ENCODE measurements around the gene RPL7L1.
A peak's percentile ranks its signal among the peaks of the same experiment; 100 is the strongest.
"Not testable (repeated sequence)": the region's sequence is repeated elsewhere in the genome, so short reads cannot be mapped to it uniquely, and the experiment has no call there.

The RPL7L1 gene

GRCh38 chr6:42894041-42894828 is 14.8 kb downstream of the RPL7L1 start:
- not testable (repeated sequence) for DNase-seq

GRCh38 chr6:42896178-42896719 is 16.8 kb downstream of the RPL7L1 start:
- DNase-seq = peak; percentile 77

GRCh38 chr6:42898891-42899361 is 19.5 kb downstream of the RPL7L1 start:
- peak; percentile 20 for DNase-seq

GRCh38 chr6:42899871-42900270 is 20.5 kb downstream of the RPL7L1 start:
- no peak for DNase-seq

- DNase-seq = peak; percentile 70
Measured at GRCh38 chr6:42901538-42901957, 22.1 kb downstream of the RPL7L1 start.

- not testable (repeated sequence) for DNase-seq
Measured at GRCh38 chr6:42902429-42903263, 23.2 kb downstream of the RPL7L1 start.

GRCh38 chr6:42904467-42904866 is 25.1 kb downstream of the RPL7L1 start:
- DNase-seq = no peak

GRCh38 chr6:42907336-42907735 is 27.9 kb downstream of the RPL7L1 start:
- no peak for DNase-seq

GRCh38 chr6:42909835-42910234 is 30.4 kb downstream of the RPL7L1 start:
- no peak for DNase-seq

GRCh38 chr6:42911171-42912021 is 32.0 kb downstream of the RPL7L1 start:
- no peak for DNase-seq

GRCh38 chr6:42914546-42914945 is 35.1 kb downstream of the RPL7L1 start:
- DNase-seq = no peak

GRCh38 chr6:42915732-42916131 is 36.3 kb downstream of the RPL7L1 start, which contains the start of gene PTCRA:
TSS of gene PTCRA (plus strand) at chr6:42916053. CDS start at chr6:42916070, 17 bp downstream.
- no peak for DNase-seq

- DNase-seq = no peak
Measured at GRCh38 chr6:42916288-42916687, 36.9 kb downstream of the RPL7L1 start.

GRCh38 chr6:42921801-42922200 is 42.4 kb downstream of the RPL7L1 start:
- no peak for DNase-seq

- no peak for DNase-seq
Measured at GRCh38 chr6:42923666-42924065, 44.2 kb downstream of the RPL7L1 start.

- DNase-seq = no peak
Measured at GRCh38 chr6:42925248-42925857, 45.9 kb downstream of the RPL7L1 start.

GRCh38 chr6:42928986-42929820 is 49.8 kb downstream of the RPL7L1 start, which contains the start of gene CNPY3:
TSS of gene CNPY3 (plus strand) at chr6:42929480. CDS start at chr6:42929571, 91 bp downstream.
- DNase-seq = peak; percentile 92

GRCh38 chr6:42929821-42930360 is 50.5 kb downstream of the RPL7L1 start:
- no peak for DNase-seq

- no peak for DNase-seq
Measured at GRCh38 chr6:42932412-42932811, 53.0 kb downstream of the RPL7L1 start.

GRCh38 chr6:42933205-42933604 is 53.8 kb downstream of the RPL7L1 start:
- no peak for DNase-seq

- DNase-seq = no peak
Measured at GRCh38 chr6:42935322-42935721, 55.9 kb downstream of the RPL7L1 start.

Measured in NCI-H1436 treated with DMSO at 0.1 percent for 48 hours (cell line).